HepG2 (cell line): ENCODE data around the gene IGSF8. TPM values are rescaled to one million over a fixed set of nuclear protein-coding genes. Genes with fewer than 3 reads are reported as not detected.

ENCODE experiments used
- ATAC-seq: fragments of 200-7000 bp; cut with Tn5 transposase; 3 replicates; pipeline ENCODE4 v1.9.1; 2020; ENCODE audit warnings: mild to moderate bottlenecking, moderate library complexity
- BruUV-seq: library from RNA; stranded (reverse); fragments of 400-500 nt; replicated peaks from 2 replicates; lab custom pipeline; 2021; lab: Mats Ljungman, UMichigan
- CTCF ChIA-PET: fragments of 300-600 bp; formaldehyde crosslinking; extraction: SDS; loops from one replicate; lab custom pipeline; 2021; ENCODE audit warnings: low total read pairs, inconsistent platforms, low intra/inter-chr PET ratio; lab: Yijun Ruan, JAX
- POLR2A ChIA-PET: fragments of 350-600 bp; sonication (Branson Sonifier 250); formaldehyde crosslinking; loops from one replicate; lab custom pipeline; 2020; ENCODE audit warnings: antibody characterized with exemption, inconsistent platforms; lab: Yijun Ruan, JAX
- DNase-seq: peaks from one replicate; pipeline ENCODE4 v3.0.0-alpha.2; 2015; ENCODE audit warnings: low spot score
- FAIRE-seq: peaks from 3 replicates; lab custom pipeline; 2011; peaks lifted over from hg19 to GRCh38; lab: Jason Lieb, UNC
- H2AFZ ChIP-seq: one replicate; pipeline ENCODE4 v1.6.1; 2011; ENCODE audit warnings: low read length, inconsistent platforms
- H3K27ac ChIP-seq: fragments of 300-600 bp; 3 replicates; pipeline ENCODE4 v1.8.0; 2011; ENCODE audit warnings: mixed run types, mild to moderate bottlenecking, mixed read lengths, low read length, inconsistent platforms; ENCODE audit not compliant: insufficient read depth; ENCODE audit errors: extremely low read length
- H3K27me3 ChIP-seq, 2 experiments: fragments of 200-600 bp in 1 of 2; 2 replicates in 1 of 2; 3 replicates in 1 of 2; pipeline versions ENCODE4 v1.6.0 to v1.8.0; 2011; ENCODE audit warnings: low read length in 2 of 2, mild to moderate bottlenecking in 2 of 2, moderate library complexity in 2 of 2, inconsistent platforms in 1 of 2; ENCODE audit not compliant: insufficient read depth in 2 of 2, control insufficient read depth in 1 of 2
- H3K36me3 ChIP-seq, 2 experiments: fragments of 200-600 bp in 1 of 2; replicated peaks in 1 of 2; 2 replicates in 1 of 2; 3 replicates in 1 of 2; pipeline versions ENCODE4 v1.5.1 to v1.8.0; 2011; ENCODE audit warnings: low read length in 2 of 2, inconsistent platforms in 1 of 2; ENCODE audit not compliant: insufficient read depth in 2 of 2, control insufficient read depth in 1 of 2
- H3K4me1 ChIP-seq: 2 replicates; pipeline ENCODE4 v1.5.1; 2012; ENCODE audit warnings: low read length, inconsistent platforms; ENCODE audit not compliant: insufficient read depth
- H3K4me2 ChIP-seq: 2 replicates; pipeline ENCODE4 v1.6.0; 2011; ENCODE audit warnings: low read depth, low read length, inconsistent platforms
- H3K4me3 ChIP-seq, 3 experiments: fragments of 200-600 bp in 1 of 3; sonication (generic), shearing (Covaris generic) in 1 of 3; replicated peaks in 1 of 3; 2 replicates each; pipeline ENCODE4 v1.5.1; 2011 to 2016; ENCODE audit warnings: low read length in 3 of 3, inconsistent platforms in 2 of 3, low read depth in 2 of 3, mild to moderate bottlenecking in 2 of 3, control low read depth in 1 of 3, mixed read lengths in 1 of 3; ENCODE audit not compliant: insufficient read depth in 1 of 3
- H3K79me2 ChIP-seq: one replicate; pipeline ENCODE4 v1.6.1; 2011; ENCODE audit warnings: low read length, inconsistent platforms; ENCODE audit not compliant: insufficient read depth
- H3K9ac ChIP-seq: 2 replicates; pipeline ENCODE4 v1.6.0; 2011; ENCODE audit warnings: mild to moderate bottlenecking, low read depth, low read length, inconsistent platforms; ENCODE audit not compliant: insufficient read depth
- H3K9me3 ChIP-seq: 2 replicates; pipeline ENCODE4 v1.5.1; 2012; ENCODE audit warnings: mild to moderate bottlenecking, low read length
- H4K20me1 ChIP-seq: 2 replicates; pipeline ENCODE4 v1.6.0; 2011; ENCODE audit warnings: inconsistent platforms, mild to moderate bottlenecking, low read length, moderate library complexity; ENCODE audit not compliant: insufficient read depth
- EP300 ChIP-seq, 3 experiments: sonication (generic) in 1 of 3; formaldehyde crosslinking in 1 of 3; IDR thresholded peaks; 2 replicates each; pipeline versions ENCODE4 v1.5.1 to v1.6.1; 2011 to 2020; ENCODE audit warnings: low read depth in 2 of 3, low read length in 2 of 3, borderline replicate concordance in 1 of 3, improper control_type of control experiment in 1 of 3, mild to moderate bottlenecking in 1 of 3, missing genetic modification reagents in 1 of 3, moderate library complexity in 1 of 3
- GABPB1 ChIP-seq: IDR thresholded peaks from 2 replicates; pipeline ENCODE4 v1.6.1; 2016; ENCODE audit warnings: mild to moderate bottlenecking, missing genetic modification reagents, moderate library complexity, missing compliant biosample characterization
- NCOR1 ChIP-seq: fragments of 200-600 bp; sonication (generic); IDR thresholded peaks from 2 replicates; pipeline ENCODE4 v1.7.0; 2017; ENCODE audit warnings: antibody characterized with exemption, low read length, borderline replicate concordance
- SOX13 ChIP-seq, 3 experiments: fragments of 450-650 bp in 1 of 3; sonication (generic) in 1 of 3; formaldehyde crosslinking in 1 of 3; IDR thresholded peaks in 2 of 3; conservative IDR thresholded peaks in 1 of 3; 2 replicates each; pipeline versions ENCODE4 v1.5.0 to v1.6.1; 2016 to 2020; ENCODE audit warnings: antibody characterized with exemption in 1 of 3, mild to moderate bottlenecking in 1 of 3, missing compliant biosample characterization in 1 of 3, missing genetic modification reagents in 1 of 3, moderate library complexity in 1 of 3
- ZEB1 ChIP-seq: IDR thresholded peaks from 2 replicates; pipeline ENCODE4 v1.6.1; 2012; ENCODE audit warnings: mild to moderate bottlenecking, low read depth, inconsistent platforms; ENCODE audit not compliant: insufficient replicate concordance
- ZNF343 ChIP-seq: sonication (generic); formaldehyde crosslinking; IDR thresholded peaks from 2 replicates; pipeline ENCODE4 v1.4.0; 2020; ENCODE audit warnings: mild to moderate bottlenecking, missing genetic modification reagents
- ZNF549 ChIP-seq: sonication (generic); formaldehyde crosslinking; IDR thresholded peaks from 2 replicates; pipeline ENCODE4 v1.5.0; 2020; ENCODE audit warnings: missing genetic modification reagents
- ZNF556 ChIP-seq: sonication (generic); formaldehyde crosslinking; IDR thresholded peaks from 2 replicates; pipeline ENCODE4 v1.4.0; 2020; ENCODE audit warnings: mild to moderate bottlenecking, missing genetic modification reagents, borderline replicate concordance
- WGBS: methylation state at CpG from one replicate; pipeline ENCODE4 v1.1.6; 2017; ENCODE audit warnings: low lambda C conversion rate; 5-methylcytosine and 5-hydroxymethylcytosine counted together
- in situ Hi-C: cut with HindIII; loops from 2 replicates; pipeline ENCODE4 v1.10.0; 2017; ENCODE audit warnings: low pct_unique_long_range_greater_than_20kb; ENCODE audit not compliant: extremely low pct_ligation_motif_present
- intact Hi-C: fragments of 100-400 bp; cut with micrococcal nuclease; formaldehyde crosslinking; loops from one replicate; pipeline ENCODE4 v1.10.0; 2022; ENCODE audit not compliant: unreplicated experiment
- polyA plus RNA-seq, 8 experiments: library from polyadenylated mRNA; depleted of rRNA in 3 of 8; stranded (reverse) in 7 of 8; unstranded in 1 of 8; fragments of >200 nt; fragmentation: Illumina TruSeq in 4 of 8; extraction: Trizol in 4 of 8; gene quantifications; 2 replicates each; pipeline versions ENCODE4 v1.2.1 to v1.2.3, GENCODE V29; 2011 to 2016; ENCODE audit warnings: low read depth in 4 of 8, missing spikeins in 1 of 8, mixed read lengths in 1 of 8; ENCODE audit not compliant: insufficient read depth in 1 of 8
- total RNA-seq, 5 experiments: library from RNA; depleted of rRNA; stranded (reverse); fragments of >200 nt; fragmentation: Illumina TruSeq; extraction: Trizol; gene quantifications; 2 replicates each; pipeline ENCODE4 v1.2.3, GENCODE V29; 2016; ENCODE audit warnings: low read depth in 1 of 5
- TF ChIP-seq, protein P1 (sequence below), 2 experiments: sonication (generic) in 1 of 2; formaldehyde crosslinking in 1 of 2; IDR thresholded peaks; 2 replicates each; pipeline versions ENCODE4 v1.4.0 to v1.6.1; 2016 to 2020; ENCODE audit warnings: borderline replicate concordance in 1 of 2, low read depth in 1 of 2, mild to moderate bottlenecking in 1 of 2, missing genetic modification reagents in 1 of 2
- TF ChIP-seq, protein P2 (sequence below): sonication (generic); formaldehyde crosslinking; IDR thresholded peaks from 2 replicates; pipeline ENCODE4 v1.9.0; 2021; ENCODE audit warnings: missing genetic modification reagents, borderline replicate concordance
- TF ChIP-seq, protein P3 (sequence below): sonication (generic); IDR thresholded peaks from 2 replicates; pipeline ENCODE4 v1.6.1; 2016; ENCODE audit warnings: low read depth, borderline replicate concordance
- TF ChIP-seq, protein P4 (sequence below): sonication (generic); formaldehyde crosslinking; IDR thresholded peaks from 2 replicates; pipeline ENCODE4 v1.5.0; 2020; ENCODE audit warnings: missing genetic modification reagents

IGSF8 gene
- total and polyA plus RNA-seq, 2 of the 13 experiments (the other 11 are each of a cell fraction or from before 2014, with no cell fraction given): 24.0 to 41.0 TPM

DNA sequence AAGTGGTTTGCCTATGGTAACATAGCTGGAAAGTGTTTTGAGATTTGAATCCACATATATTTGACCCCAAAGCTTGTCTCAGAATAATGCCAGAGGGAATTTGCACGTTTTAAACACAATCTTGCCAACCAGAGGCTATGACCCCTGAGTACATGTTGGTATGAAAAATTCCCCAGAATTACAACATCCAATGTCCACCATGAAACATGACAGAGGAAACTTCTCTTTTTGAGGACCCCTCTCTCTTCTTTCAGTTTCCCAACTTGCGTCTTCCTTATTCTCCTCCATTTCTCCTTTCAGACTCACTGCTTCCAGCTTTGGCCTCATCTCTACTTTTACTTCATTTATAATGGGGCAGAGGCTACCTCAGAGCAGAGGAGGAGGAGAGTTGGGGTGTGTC lies 22.6 kb downstream of the IGSF8 start (continued):
- TF ChIP-seq, protein P1, sequence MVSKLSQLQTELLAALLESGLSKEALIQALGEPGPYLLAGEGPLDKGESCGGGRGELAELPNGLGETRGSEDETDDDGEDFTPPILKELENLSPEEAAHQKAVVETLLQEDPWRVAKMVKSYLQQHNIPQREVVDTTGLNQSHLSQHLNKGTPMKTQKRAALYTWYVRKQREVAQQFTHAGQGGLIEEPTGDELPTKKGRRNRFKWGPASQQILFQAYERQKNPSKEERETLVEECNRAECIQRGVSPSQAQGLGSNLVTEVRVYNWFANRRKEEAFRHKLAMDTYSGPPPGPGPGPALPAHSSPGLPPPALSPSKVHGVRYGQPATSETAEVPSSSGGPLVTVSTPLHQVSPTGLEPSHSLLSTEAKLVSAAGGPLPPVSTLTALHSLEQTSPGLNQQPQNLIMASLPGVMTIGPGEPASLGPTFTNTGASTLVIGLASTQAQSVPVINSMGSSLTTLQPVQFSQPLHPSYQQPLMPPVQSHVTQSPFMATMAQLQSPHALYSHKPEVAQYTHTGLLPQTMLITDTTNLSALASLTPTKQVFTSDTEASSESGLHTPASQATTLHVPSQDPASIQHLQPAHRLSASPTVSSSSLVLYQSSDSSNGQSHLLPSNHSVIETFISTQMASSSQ (IDR thresholded peaks at IDR 0.05; ENCODE audit: low read depth): no peak
- TF ChIP-seq, protein P1 (CRISPR knock-in tag; IDR thresholded peaks at IDR 0.05; ENCODE audit: borderline replicate concordance): no peak

DNA sequence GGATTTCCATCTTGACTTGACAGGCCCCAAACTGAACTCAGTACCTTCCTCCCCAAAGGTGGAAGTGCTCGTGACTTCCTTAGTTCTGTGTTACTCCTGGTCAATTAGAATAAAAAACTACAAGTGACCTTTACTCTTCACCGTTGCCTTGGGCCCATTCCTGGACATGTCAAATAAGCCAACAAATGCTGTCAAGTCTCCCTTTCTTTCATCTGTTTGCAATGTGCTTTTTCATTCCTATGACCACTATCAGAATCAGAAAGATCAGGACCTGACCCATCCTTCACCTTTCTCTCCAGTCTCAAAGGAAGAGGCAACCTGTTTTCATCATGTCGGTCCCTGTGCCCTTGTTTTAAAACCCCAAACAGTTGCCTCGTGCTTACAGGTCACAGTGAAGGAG lies 23.6 kb downstream of the IGSF8 start:
- intact Hi-C loops: loop anchor here (5.0 kb wide), 1 partner anchor 138 kb away; no protein-coding TSS in a partner anchor
- Histone ChIP-seq H3K4me2 (peak overlapping the region; percentile 56), H4K20me1 (no peaks in the 10 kb centered on the region), H3K4me3 (no peak overlapping the region), H3K79me2 (no peaks in the 10 kb centered on the region), H2AFZ (peak overlapping the region; percentile 25), H3K27ac (peak overlapping the region; percentile 5), H3K9ac (no peak overlapping the region), H3K36me3 (no peaks in the 10 kb centered on the region; a peak in 1 of 5 replicates), H3K4me1 (peaks cover 73% of the 10 kb centered on the region), H3K27me3 (no peaks in the 10 kb centered on the region; a peak in 1 of 5 replicates), H3K9me3 (no peaks in the 10 kb centered on the region)
- no TSS peak for BruUV-seq
- no peak for ATAC-seq
- no peak for FAIRE-seq
- in situ Hi-C loops: no loop called here
- ChIA-PET CTCF (no interaction called here), POLR2A (no interaction called here)
- WGBS: 3% methylated on average over 4 of the region's 4 CpGs
- peak; percentile 80 for DNase-seq
- TF ChIP-seq EP300 (IDR thresholded peaks at IDR 0.05; ENCODE audit: low read depth in 2 of 2, low read length in 2 of 2): peak in 1 of 2 experiments; percentile 45; a peak in 1 of 4 replicates
- TF ChIP-seq EP300 (CRISPR knock-in tag; IDR thresholded peaks at IDR 0.05; ENCODE audit: borderline replicate concordance): no peak; the same call in 1 of the 2 replicates
- TF ChIP-seq, protein P2, sequence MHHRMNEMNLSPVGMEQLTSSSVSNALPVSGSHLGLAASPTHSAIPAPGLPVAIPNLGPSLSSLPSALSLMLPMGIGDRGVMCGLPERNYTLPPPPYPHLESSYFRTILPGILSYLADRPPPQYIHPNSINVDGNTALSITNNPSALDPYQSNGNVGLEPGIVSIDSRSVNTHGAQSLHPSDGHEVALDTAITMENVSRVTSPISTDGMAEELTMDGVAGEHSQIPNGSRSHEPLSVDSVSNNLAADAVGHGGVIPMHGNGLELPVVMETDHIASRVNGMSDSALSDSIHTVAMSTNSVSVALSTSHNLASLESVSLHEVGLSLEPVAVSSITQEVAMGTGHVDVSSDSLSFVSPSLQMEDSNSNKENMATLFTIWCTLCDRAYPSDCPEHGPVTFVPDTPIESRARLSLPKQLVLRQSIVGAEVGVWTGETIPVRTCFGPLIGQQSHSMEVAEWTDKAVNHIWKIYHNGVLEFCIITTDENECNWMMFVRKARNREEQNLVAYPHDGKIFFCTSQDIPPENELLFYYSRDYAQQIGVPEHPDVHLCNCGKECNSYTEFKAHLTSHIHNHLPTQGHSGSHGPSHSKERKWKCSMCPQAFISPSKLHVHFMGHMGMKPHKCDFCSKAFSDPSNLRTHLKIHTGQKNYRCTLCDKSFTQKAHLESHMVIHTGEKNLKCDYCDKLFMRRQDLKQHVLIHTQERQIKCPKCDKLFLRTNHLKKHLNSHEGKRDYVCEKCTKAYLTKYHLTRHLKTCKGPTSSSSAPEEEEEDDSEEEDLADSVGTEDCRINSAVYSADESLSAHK (CRISPR knock-in tag): no peak
- TF ChIP-seq, protein P3, sequence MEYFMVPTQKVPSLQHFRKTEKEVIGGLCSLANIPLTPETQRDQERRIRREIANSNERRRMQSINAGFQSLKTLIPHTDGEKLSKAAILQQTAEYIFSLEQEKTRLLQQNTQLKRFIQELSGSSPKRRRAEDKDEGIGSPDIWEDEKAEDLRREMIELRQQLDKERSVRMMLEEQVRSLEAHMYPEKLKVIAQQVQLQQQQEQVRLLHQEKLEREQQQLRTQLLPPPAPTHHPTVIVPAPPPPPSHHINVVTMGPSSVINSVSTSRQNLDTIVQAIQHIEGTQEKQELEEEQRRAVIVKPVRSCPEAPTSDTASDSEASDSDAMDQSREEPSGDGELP: no peak
- no peak for TF ChIP-seq SOX13 (IDR thresholded peaks at IDR 0.05)
- peak in 1 of 2 experiments; percentile 75; a peak in 2 of 4 replicates for TF ChIP-seq SOX13 (CRISPR knock-in tag; conservative IDR thresholded peaks at IDR 0.05 in 1 of 2, IDR thresholded peaks at IDR 0.05 in 1 of 2)
- peak; percentile 29; the same call in 1 of the 2 replicates for TF ChIP-seq NCOR1
- no peak for TF ChIP-seq ZNF549 (CRISPR knock-in tag)
- no peak for TF ChIP-seq ZNF556 (CRISPR knock-in tag)
- TF ChIP-seq, protein P4, sequence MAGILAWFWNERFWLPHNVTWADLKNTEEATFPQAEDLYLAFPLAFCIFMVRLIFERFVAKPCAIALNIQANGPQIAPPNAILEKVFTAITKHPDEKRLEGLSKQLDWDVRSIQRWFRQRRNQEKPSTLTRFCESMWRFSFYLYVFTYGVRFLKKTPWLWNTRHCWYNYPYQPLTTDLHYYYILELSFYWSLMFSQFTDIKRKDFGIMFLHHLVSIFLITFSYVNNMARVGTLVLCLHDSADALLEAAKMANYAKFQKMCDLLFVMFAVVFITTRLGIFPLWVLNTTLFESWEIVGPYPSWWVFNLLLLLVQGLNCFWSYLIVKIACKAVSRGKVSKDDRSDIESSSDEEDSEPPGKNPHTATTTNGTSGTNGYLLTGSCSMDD (CRISPR knock-in tag): no peak
- TF ChIP-seq GABPB1 (CRISPR knock-in tag): no peak
- TF ChIP-seq ZEB1: no peak
- no peak for TF ChIP-seq ZNF343 (CRISPR knock-in tag)
